ENCODE results near the gene RXRA.

DNA sequence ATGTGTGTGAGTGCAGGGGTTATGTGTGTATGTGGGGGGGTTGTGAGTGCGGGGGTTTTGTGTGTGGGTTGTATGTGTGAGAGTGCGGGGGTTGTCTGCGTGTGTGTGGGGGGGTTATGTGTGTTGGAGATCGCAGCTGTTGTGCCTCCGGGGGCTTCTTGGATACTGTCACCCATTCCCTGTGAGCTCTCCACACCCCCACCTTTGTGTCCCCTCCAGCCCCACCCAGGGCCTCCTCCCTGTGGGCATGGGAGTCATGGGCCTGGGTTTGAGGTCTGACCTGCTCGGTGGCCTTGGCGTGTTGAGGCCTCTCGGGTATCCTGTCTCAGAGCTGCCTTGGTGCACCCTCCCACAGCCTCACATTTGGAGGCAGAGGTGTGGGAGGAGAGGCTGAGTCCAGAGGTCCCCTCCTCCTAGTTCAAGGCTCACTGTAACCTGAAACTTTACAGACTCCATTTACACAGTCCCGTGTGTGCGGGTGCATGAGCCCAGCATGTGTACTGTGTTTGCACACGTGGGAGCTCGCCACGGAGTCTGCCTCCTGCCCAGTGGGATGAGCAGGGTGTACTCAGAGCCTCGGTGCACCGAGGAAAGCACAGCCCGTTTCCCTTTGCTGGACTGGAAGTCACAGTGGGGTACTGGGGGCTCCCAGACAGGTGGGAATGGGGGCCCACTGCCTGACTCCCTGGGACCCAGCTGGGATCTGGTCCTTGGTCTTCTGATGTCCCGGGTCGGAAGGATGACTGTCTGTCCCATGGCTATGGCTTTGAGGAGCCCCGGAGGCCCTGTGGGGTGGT, 43.4 kb downstream of the RXRA start:
- no peak for TF ChIP-seq POLR2AphosphoS5 (IDR thresholded peaks at IDR 0.05; ENCODE audit: low read depth, low read length)
- TF ChIP-seq SIN3A (IDR thresholded peaks at IDR 0.05; ENCODE audit: borderline replicate concordance, insufficient read depth, low read length): no peak
- TF ChIP-seq, protein P1, sequence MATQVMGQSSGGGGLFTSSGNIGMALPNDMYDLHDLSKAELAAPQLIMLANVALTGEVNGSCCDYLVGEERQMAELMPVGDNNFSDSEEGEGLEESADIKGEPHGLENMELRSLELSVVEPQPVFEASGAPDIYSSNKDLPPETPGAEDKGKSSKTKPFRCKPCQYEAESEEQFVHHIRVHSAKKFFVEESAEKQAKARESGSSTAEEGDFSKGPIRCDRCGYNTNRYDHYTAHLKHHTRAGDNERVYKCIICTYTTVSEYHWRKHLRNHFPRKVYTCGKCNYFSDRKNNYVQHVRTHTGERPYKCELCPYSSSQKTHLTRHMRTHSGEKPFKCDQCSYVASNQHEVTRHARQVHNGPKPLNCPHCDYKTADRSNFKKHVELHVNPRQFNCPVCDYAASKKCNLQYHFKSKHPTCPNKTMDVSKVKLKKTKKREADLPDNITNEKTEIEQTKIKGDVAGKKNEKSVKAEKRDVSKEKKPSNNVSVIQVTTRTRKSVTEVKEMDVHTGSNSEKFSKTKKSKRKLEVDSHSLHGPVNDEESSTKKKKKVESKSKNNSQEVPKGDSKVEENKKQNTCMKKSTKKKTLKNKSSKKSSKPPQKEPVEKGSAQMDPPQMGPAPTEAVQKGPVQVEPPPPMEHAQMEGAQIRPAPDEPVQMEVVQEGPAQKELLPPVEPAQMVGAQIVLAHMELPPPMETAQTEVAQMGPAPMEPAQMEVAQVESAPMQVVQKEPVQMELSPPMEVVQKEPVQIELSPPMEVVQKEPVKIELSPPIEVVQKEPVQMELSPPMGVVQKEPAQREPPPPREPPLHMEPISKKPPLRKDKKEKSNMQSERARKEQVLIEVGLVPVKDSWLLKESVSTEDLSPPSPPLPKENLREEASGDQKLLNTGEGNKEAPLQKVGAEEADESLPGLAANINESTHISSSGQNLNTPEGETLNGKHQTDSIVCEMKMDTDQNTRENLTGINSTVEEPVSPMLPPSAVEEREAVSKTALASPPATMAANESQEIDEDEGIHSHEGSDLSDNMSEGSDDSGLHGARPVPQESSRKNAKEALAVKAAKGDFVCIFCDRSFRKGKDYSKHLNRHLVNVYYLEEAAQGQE (IDR thresholded peaks at IDR 0.05; ENCODE audit: insufficient read depth in 1 of 2, low read depth in 2 of 2, low read length in 2 of 2): no peak
- TF ChIP-seq TAF1 (IDR thresholded peaks at IDR 0.05; ENCODE audit: borderline replicate concordance, insufficient read depth, low read length): no peak
- TF ChIP-seq FOXP2 (optimal IDR thresholded peaks at IDR 0.05; ENCODE audit: borderline replicate concordance, extremely low read depth, extremely low read length, insufficient read depth): no peak
